H1 (cell line): Measurements from ENCODE around the gene GRIK4. TPM values are rescaled to one million over a fixed set of nuclear protein-coding genes. Genes with fewer than 3 reads are reported as not detected.
A peak's percentile ranks its signal among the peaks of the same experiment; 100 is the strongest.

Experiments
- CTCF ChIA-PET: fragments of 300-600 bp; sonication (Branson Sonifier 250); formaldehyde crosslinking; loops from one replicate; lab custom pipeline; 2021; ENCODE audit not compliant: partially characterized antibody; lab: Charles Lee
- POLR2A ChIA-PET: fragments of 300-600 bp; sonication (Branson Sonifier 250); formaldehyde crosslinking; loops from one replicate; lab custom pipeline; 2021; ENCODE audit warnings: inconsistent platforms; ENCODE audit not compliant: partially characterized antibody; lab: Charles Lee
- DNase-seq, 2 experiments: peaks; one replicate each; pipeline versions ENCODE4 v3.0.0 to v3.0.0-alpha.2; 2010 to 2022; ENCODE audit warnings: low spot score in 2 of 2, low read depth in 1 of 2, mixed read lengths in 1 of 2
- FAIRE-seq: peaks from 2 replicates; lab custom pipeline; 2011; peaks lifted over from hg19 to GRCh38; lab: Jason Lieb, UNC
- H2AFZ ChIP-seq: 2 replicates; pipeline ENCODE4 v1.8.1; 2012; ENCODE audit warnings: low read length, inconsistent platforms
- H2AK5ac ChIP-seq: 2 replicates; pipeline ENCODE4 v1.6.1; 2013; ENCODE audit warnings: low read depth, low read length
- H2BK120ac ChIP-seq: replicated peaks from 2 replicates; pipeline ENCODE3; 2013; ENCODE audit warnings: low read depth, low read length, inconsistent platforms
- H2BK12ac ChIP-seq: 2 replicates; pipeline ENCODE4 v1.6.1; 2013; ENCODE audit warnings: low read depth, low read length
- H2BK15ac ChIP-seq: 2 replicates; pipeline ENCODE4 v1.6.1; 2013; ENCODE audit warnings: low read length
- H2BK20ac ChIP-seq: 2 replicates; pipeline ENCODE4 v1.6.1; 2013; ENCODE audit warnings: low read length
- H2BK5ac ChIP-seq: 2 replicates; pipeline ENCODE4 v1.6.1; 2013; ENCODE audit warnings: low read depth, low read length
- H3K14ac ChIP-seq: 2 replicates; pipeline ENCODE4 v1.6.1; 2013; ENCODE audit warnings: inconsistent platforms; ENCODE audit not compliant: insufficient read length
- H3K18ac ChIP-seq: 2 replicates; pipeline ENCODE4 v1.6.1; 2013; ENCODE audit warnings: low read length; ENCODE audit errors: extremely low read depth
- H3K23ac ChIP-seq: 2 replicates; pipeline ENCODE4 v1.6.1; 2013; ENCODE audit warnings: inconsistent platforms; ENCODE audit not compliant: insufficient read length
- H3K23me2 ChIP-seq: 2 replicates; pipeline ENCODE4 v1.6.1; 2013; ENCODE audit warnings: low read depth, low read length
- H3K27ac ChIP-seq: 2 replicates; pipeline ENCODE4 v1.6.1; 2011; ENCODE audit warnings: low read depth, low read length, inconsistent platforms
- H3K27me3 ChIP-seq, 4 experiments: replicated peaks in 1 of 4; 1 replicate in 1 of 4; 2 replicates in 3 of 4; pipeline versions ENCODE4 v1.6.1 to v1.8.1; 2011 to 2013; ENCODE audit warnings: low read length in 3 of 4, mild to moderate bottlenecking in 3 of 4, inconsistent platforms in 2 of 4, mixed read lengths in 2 of 4, moderate library complexity in 1 of 4; ENCODE audit not compliant: control insufficient read depth in 3 of 4, insufficient read depth in 3 of 4; ENCODE audit errors: extremely low read depth in 1 of 4
- H3K36me3 ChIP-seq, 4 experiments: 2 replicates each; pipeline versions ENCODE4 v1.6.1 to v1.8.1; 2011 to 2013; ENCODE audit warnings: mild to moderate bottlenecking in 4 of 4, low read length in 3 of 4, moderate library complexity in 2 of 4, control low read depth in 1 of 4, inconsistent platforms in 1 of 4; ENCODE audit not compliant: insufficient read depth in 4 of 4, control insufficient read depth in 2 of 4
- H3K4ac ChIP-seq: replicated peaks from 2 replicates; pipeline ENCODE3; 2013; ENCODE audit warnings: low read length, low read depth, mixed read lengths, inconsistent platforms; ENCODE audit not compliant: insufficient read length
- H3K4me1 ChIP-seq, 4 experiments: replicated peaks in 1 of 4; 1 replicate in 1 of 4; 2 replicates in 3 of 4; pipeline versions ENCODE4 v1.6.1 to v1.8.1; 2011 to 2013; ENCODE audit warnings: low read length in 3 of 4, inconsistent platforms in 2 of 4, mixed read lengths in 1 of 4; ENCODE audit not compliant: insufficient read depth in 4 of 4, control insufficient read depth in 3 of 4
- H3K4me2 ChIP-seq, 2 experiments: 2 replicates each; pipeline versions ENCODE4 v1.6.1 to v1.8.1; 2011 to 2013; ENCODE audit warnings: low read depth in 2 of 2, low read length in 2 of 2, control low read depth in 1 of 2, inconsistent platforms in 1 of 2, mild to moderate bottlenecking in 1 of 2; ENCODE audit not compliant: insufficient read depth in 1 of 2
- H3K4me3 ChIP-seq, 4 experiments: fragments of 200-600, 300-600 bp in 1 of 4; sonication (generic), shearing (Covaris generic), sonication (Bioruptor Twin) in 1 of 4; 2 replicates each; pipeline versions ENCODE4 v1.5.1 to v1.8.1; 2011 to 2016; ENCODE audit warnings: low read length in 4 of 4, low read depth in 3 of 4, control low read depth in 2 of 4, inconsistent platforms in 2 of 4, mild to moderate bottlenecking in 2 of 4, mixed read lengths in 1 of 4, moderate library complexity in 1 of 4; ENCODE audit not compliant: insufficient read depth in 2 of 4; ENCODE audit errors: extremely low read depth in 1 of 4
- H3K56ac ChIP-seq: replicated peaks from 2 replicates; pipeline ENCODE3; 2013; ENCODE audit warnings: low read depth, mild to moderate bottlenecking, mixed read lengths, low read length, inconsistent platforms; ENCODE audit not compliant: insufficient read length
- H3K79me1 ChIP-seq: 2 replicates; pipeline ENCODE4 v1.6.1; 2013; ENCODE audit warnings: low read depth, low read length, control low read depth
- H3K79me2 ChIP-seq, 2 experiments: 2 replicates each; pipeline versions ENCODE4 v1.6.1 to v1.8.1; 2012 to 2013; ENCODE audit warnings: low read length in 2 of 2, mild to moderate bottlenecking in 2 of 2, inconsistent platforms in 1 of 2; ENCODE audit not compliant: insufficient read depth in 2 of 2, control insufficient read depth in 1 of 2
- H3K9ac ChIP-seq, 4 experiments: replicated peaks in 1 of 4; 1 replicate in 1 of 4; 2 replicates in 3 of 4; pipeline versions ENCODE4 v1.6.1 to v1.8.1; 2011 to 2013; ENCODE audit warnings: low read depth in 3 of 4, low read length in 3 of 4, control low read depth in 2 of 4, mild to moderate bottlenecking in 2 of 4, moderate library complexity in 2 of 4, inconsistent platforms in 1 of 4; ENCODE audit errors: extremely low read depth in 1 of 4
- H3K9me3 ChIP-seq, 2 experiments: 2 replicates each; pipeline versions ENCODE4 v1.6.1 to v1.8.1; 2012 to 2013; ENCODE audit warnings: mild to moderate bottlenecking in 2 of 2, moderate library complexity in 2 of 2, control low read depth in 1 of 2, inconsistent platforms in 1 of 2, low read depth in 1 of 2, low read length in 1 of 2, mixed read lengths in 1 of 2; ENCODE audit not compliant: insufficient read depth in 2 of 2
- H4K20me1 ChIP-seq, 2 experiments: replicated peaks in 1 of 2; 2 replicates each; pipeline versions ENCODE3 to v1.8.1; 2011 to 2013; ENCODE audit warnings: inconsistent platforms in 2 of 2, low read length in 2 of 2, mild to moderate bottlenecking in 1 of 2; ENCODE audit not compliant: insufficient read depth in 2 of 2, control insufficient read depth in 1 of 2
- H4K5ac ChIP-seq: 2 replicates; pipeline ENCODE4 v1.6.1; 2013; ENCODE audit warnings: low read length, low read depth, mixed read lengths, inconsistent platforms; ENCODE audit not compliant: insufficient read length
- H4K8ac ChIP-seq: 2 replicates; pipeline ENCODE4 v1.8.0; 2013; ENCODE audit warnings: mild to moderate bottlenecking, moderate library complexity, low read length, inconsistent platforms; ENCODE audit not compliant: insufficient read depth; ENCODE audit errors: extremely low read depth
- H4K91ac ChIP-seq: replicated peaks from 2 replicates; pipeline ENCODE3; 2013; ENCODE audit warnings: low read length, mixed read lengths, inconsistent platforms; ENCODE audit not compliant: insufficient read length
- BRCA1 ChIP-seq: IDR thresholded peaks from 2 replicates; pipeline ENCODE4 v1.6.1; 2012; ENCODE audit warnings: low read depth, low read length, improper control_type of control experiment
- CEBPB ChIP-seq: IDR thresholded peaks from 2 replicates; pipeline ENCODE4 v1.6.1; 2012; ENCODE audit warnings: low read depth, low read length
- MAFK ChIP-seq: IDR thresholded peaks from 2 replicates; pipeline ENCODE4 v1.6.1; 2012; ENCODE audit warnings: low read depth, mild to moderate bottlenecking, improper control_type of control experiment, low read length
- RAD21 ChIP-seq, 2 experiments: IDR thresholded peaks in 1 of 2; conservative IDR thresholded peaks in 1 of 2; 2 replicates each; pipeline ENCODE4 v1.6.1; 2011; ENCODE audit warnings: low read depth in 2 of 2, low read length in 2 of 2, improper control_type of control experiment in 1 of 2, inconsistent platforms in 1 of 2, mild to moderate bottlenecking in 1 of 2, moderate library complexity in 1 of 2
- RNF2 ChIP-seq: fragments of 200-900, 300-1000 bp; sonication (generic); IDR thresholded peaks from 2 replicates; pipeline ENCODE4 v1.7.1; 2016; ENCODE audit warnings: borderline replicate concordance, low read depth, mild to moderate bottlenecking, antibody characterized with exemption, low read length; ENCODE audit not compliant: poor library complexity, severe bottlenecking; ENCODE audit errors: missing control alignments
- RXRA ChIP-seq: IDR thresholded peaks from 2 replicates; pipeline ENCODE4 v1.6.1; 2011; ENCODE audit warnings: low read depth, mild to moderate bottlenecking, low read length, moderate library complexity; ENCODE audit not compliant: insufficient read depth
- TAF1 ChIP-seq: IDR thresholded peaks from 2 replicates; pipeline ENCODE4 v1.6.1; 2011; ENCODE audit warnings: mild to moderate bottlenecking, low read depth, low read length
- TCF12 ChIP-seq: IDR thresholded peaks from 2 replicates; pipeline ENCODE4 v1.6.1; 2011; ENCODE audit warnings: low read depth, mild to moderate bottlenecking, low read length
- WGBS, 2 experiments: shearing (Covaris generic) in 1 of 2; methylation state at CpG; one replicate each; pipeline versions ENCODE4 v1.1.6 to v1.1.7; 2013 to 2015; ENCODE audit warnings: low lambda C conversion rate in 2 of 2, mixed read lengths in 2 of 2, inconsistent platforms in 1 of 2, low coverage in 1 of 2, missing lambda C conversion rate in 1 of 2; ENCODE audit not compliant: insufficient replicate concordance in 2 of 2, insufficient coverage in 1 of 2, insufficient read length in 1 of 2; ENCODE audit errors: extremely low coverage in 1 of 2, missing lambda C conversion rate in 1 of 2; 5-methylcytosine and 5-hydroxymethylcytosine counted together
- polyA plus RNA-seq, 7 experiments: library from polyadenylated mRNA; depleted of rRNA in 3 of 7; stranded (reverse) in 5 of 7; unstranded in 2 of 7; fragments of >200 nt in 5 of 7; fragments of 200-250 nt in 2 of 7; gene quantifications; 1 replicate in 5 of 7; 2 replicates in 1 of 7; 4 replicates in 1 of 7; pipeline versions ENCODE4 v1.2.1 to v1.2.3, GENCODE V29; 2011 to 2013; ENCODE audit warnings: missing spikeins in 2 of 7, mixed read lengths in 2 of 7
- total RNA-seq: library from RNA; stranded (reverse); fragmentation: NEBNext Ultra II Directional; extraction: Animal tissue kit (Norgen Biotek cat#: 25700); gene quantifications from 2 replicates; pipeline ENCODE4 v1.2.1, GENCODE V29; 2021
- TF ChIP-seq, protein P1 (sequence below): IDR thresholded peaks from 2 replicates; pipeline ENCODE4 v1.6.1; 2011; ENCODE audit warnings: low read length, improper control_type of control experiment
- TF ChIP-seq, protein P2 (sequence below), 3 experiments: IDR thresholded peaks; 1 replicate in 2 of 3; 2 replicates in 1 of 3; pipeline versions ENCODE4 v1.5.1 to v1.6.1; 2011; ENCODE audit warnings: low read length in 3 of 3, mild to moderate bottlenecking in 3 of 3, inconsistent platforms in 2 of 3, low read depth in 1 of 3, moderate library complexity in 1 of 3; ENCODE audit not compliant: insufficient read depth in 1 of 3; ENCODE audit errors: control extremely low read depth in 1 of 3

Gene GRIK4
- total and polyA plus RNA-seq, 2 of the 8 experiments (the other 6 are each of a cell fraction or from before 2014, with no cell fraction given), result 1.2 to 2.9 TPM

DNA sequence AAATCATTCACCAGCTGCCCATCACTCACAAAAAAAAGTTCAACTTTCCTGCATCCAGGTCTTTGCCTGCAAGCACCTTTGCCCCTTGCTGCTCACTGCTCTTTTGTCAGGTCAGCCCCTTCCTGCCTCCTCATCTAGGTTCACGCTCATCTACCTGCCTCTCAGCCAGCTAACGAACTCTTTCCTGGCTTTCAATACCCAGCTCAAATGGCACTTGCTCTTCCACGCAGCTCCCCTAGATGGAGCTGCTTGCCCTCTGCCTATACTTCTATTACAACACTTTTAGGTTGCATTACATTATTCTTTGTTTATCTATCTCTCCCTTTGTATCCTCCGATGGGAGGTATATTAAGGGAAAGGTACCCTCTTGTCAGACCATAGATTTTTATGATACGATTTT is 433.5 kb downstream of the GRIK4 start:
- H4K20me1 ChIP-seq, result no peaks in the 10 kb centered on the region
- no peak overlapping the region for H4K8ac ChIP-seq
- peak; percentile 66 for FAIRE-seq
- no peak overlapping the region for H2BK15ac ChIP-seq
- WGBS, 2 experiments, result 89% methylated on average over 5 of the region's 5 CpGs; no CpG with 5 or more reads in 1 of the 2 experiments
- no peak overlapping the region for H3K4me3 ChIP-seq
- no peaks in the 10 kb centered on the region for H3K27me3 ChIP-seq
- H4K5ac ChIP-seq, result no peak overlapping the region
- H2AFZ ChIP-seq, result no peak overlapping the region
- H3K9ac ChIP-seq, result no peak overlapping the region
- no peak overlapping the region for H2BK120ac ChIP-seq
- H3K14ac ChIP-seq, result no peak overlapping the region
- no peak overlapping the region for H2BK12ac ChIP-seq
- no peaks in the 10 kb centered on the region for H3K79me2 ChIP-seq
- CTCF ChIA-PET, result interaction anchor here (0.6 to 12.1 kb wide), 30 partner anchors 8 to 647 kb away, joined by 3 to 218 read pairs (median 3); no protein-coding TSS in a partner anchor
- no peak overlapping the region for H3K18ac ChIP-seq
- no peak overlapping the region for H2AK5ac ChIP-seq
- H3K4ac ChIP-seq, result no peak overlapping the region
- H3K23me2 ChIP-seq, result no peaks in the 10 kb centered on the region
- no peaks in the 10 kb centered on the region for H3K4me1 ChIP-seq
- no peak overlapping the region for H3K23ac ChIP-seq
- H3K56ac ChIP-seq, result no peak overlapping the region
- no peak overlapping the region for H2BK20ac ChIP-seq
- no peak overlapping the region for H3K4me2 ChIP-seq
- H3K79me1 ChIP-seq, result no peaks in the 10 kb centered on the region
- POLR2A ChIA-PET, result no interaction called here
- H3K27ac ChIP-seq, result no peak overlapping the region
- peaks cover 7 to 10% of the 10 kb centered on the region in 2 experiments for H3K9me3 ChIP-seq
- DNase-seq, result no peak
- no peak overlapping the region for H2BK5ac ChIP-seq
- H3K36me3 ChIP-seq, result no peaks in the 10 kb centered on the region
- no peak overlapping the region for H4K91ac ChIP-seq
- TF ChIP-seq RNF2 (no peak), RAD21 (IDR thresholded peaks at IDR 0.05 in 1 of 2, conservative IDR thresholded peaks at IDR 0.05 in 1 of 2; ENCODE audit: low read depth in 2 of 2, low read length in 2 of 2) (peak; percentile 59 to 63; a peak in 3 of 4 replicates), TCF12 (no peak), BRCA1 (no peak), MAFK (no peak), TAF1 (no peak), RXRA (no peak), CEBPB (peak; percentile 69)
- TF ChIP-seq, protein P1, sequence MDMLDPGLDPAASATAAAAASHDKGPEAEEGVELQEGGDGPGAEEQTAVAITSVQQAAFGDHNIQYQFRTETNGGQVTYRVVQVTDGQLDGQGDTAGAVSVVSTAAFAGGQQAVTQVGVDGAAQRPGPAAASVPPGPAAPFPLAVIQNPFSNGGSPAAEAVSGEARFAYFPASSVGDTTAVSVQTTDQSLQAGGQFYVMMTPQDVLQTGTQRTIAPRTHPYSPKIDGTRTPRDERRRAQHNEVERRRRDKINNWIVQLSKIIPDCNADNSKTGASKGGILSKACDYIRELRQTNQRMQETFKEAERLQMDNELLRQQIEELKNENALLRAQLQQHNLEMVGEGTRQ, result no peak
- TF ChIP-seq, protein P2, sequence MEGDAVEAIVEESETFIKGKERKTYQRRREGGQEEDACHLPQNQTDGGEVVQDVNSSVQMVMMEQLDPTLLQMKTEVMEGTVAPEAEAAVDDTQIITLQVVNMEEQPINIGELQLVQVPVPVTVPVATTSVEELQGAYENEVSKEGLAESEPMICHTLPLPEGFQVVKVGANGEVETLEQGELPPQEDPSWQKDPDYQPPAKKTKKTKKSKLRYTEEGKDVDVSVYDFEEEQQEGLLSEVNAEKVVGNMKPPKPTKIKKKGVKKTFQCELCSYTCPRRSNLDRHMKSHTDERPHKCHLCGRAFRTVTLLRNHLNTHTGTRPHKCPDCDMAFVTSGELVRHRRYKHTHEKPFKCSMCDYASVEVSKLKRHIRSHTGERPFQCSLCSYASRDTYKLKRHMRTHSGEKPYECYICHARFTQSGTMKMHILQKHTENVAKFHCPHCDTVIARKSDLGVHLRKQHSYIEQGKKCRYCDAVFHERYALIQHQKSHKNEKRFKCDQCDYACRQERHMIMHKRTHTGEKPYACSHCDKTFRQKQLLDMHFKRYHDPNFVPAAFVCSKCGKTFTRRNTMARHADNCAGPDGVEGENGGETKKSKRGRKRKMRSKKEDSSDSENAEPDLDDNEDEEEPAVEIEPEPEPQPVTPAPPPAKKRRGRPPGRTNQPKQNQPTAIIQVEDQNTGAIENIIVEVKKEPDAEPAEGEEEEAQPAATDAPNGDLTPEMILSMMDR (IDR thresholded peaks at IDR 0.05; ENCODE audit: control extremely low read depth in 1 of 3, insufficient read depth in 1 of 3, low read depth in 1 of 3, low read length in 3 of 3), result peak; percentile 49 to 71 (median 50)
